MM.1S (cell line): Measurements from ENCODE around the gene TMEM154.

Source experiments
- CTCF ChIP-seq: fragments of 300-600 bp; sonication (generic); IDR thresholded peaks from 2 replicates; pipeline ENCODE4 v1.5.1; 2016; ENCODE audit warnings: antibody characterized with exemption, low read length, mixed read lengths
- EZH2 ChIP-seq: fragments of 300-600 bp; sonication (generic); optimal IDR thresholded peaks from 2 replicates; pipeline ENCODE3; 2017; ENCODE audit warnings: low read depth, mild to moderate bottlenecking, antibody characterized with exemption, low read length, mixed read lengths

DNA sequence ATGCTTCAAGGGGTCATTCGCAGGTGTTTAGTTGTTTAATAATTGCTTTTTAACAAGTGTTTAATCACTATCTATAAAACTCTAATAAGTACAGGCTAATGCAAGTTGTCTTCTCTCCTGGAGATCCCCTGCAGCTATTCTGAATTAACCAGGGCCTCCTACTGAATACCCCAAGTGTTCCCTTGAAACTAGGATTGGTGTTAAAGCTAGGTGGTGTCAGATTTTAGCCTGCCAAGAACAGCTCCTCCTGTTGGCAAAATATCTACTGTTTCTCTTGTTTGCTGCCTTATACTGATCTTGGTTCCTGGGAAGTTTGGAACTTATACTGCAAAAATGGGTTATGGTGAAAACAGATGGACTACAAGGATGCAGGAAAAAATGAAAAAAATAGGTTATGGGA, 26.1 kb upstream of the TMEM154 start:
- no peak for TF ChIP-seq CTCF
- no peak for TF ChIP-seq EZH2
